CD4-positive, alpha-beta memory T cell (primary cell): ENCODE results near the gene PRSS38. TPM values are rescaled to one million over a fixed set of nuclear protein-coding genes. Genes with fewer than 3 reads are reported as not detected.

Source experiments
- CTCF ChIA-PET: fragments of 350-600 bp; sonication (Branson Sonifier 250); formaldehyde crosslinking; loops from one replicate; lab custom pipeline; 2021; ENCODE audit warnings: inconsistent platforms; ENCODE audit not compliant: partially characterized antibody; lab: Charles Lee
- POLR2A ChIA-PET: fragments of 350-600 bp; sonication (Branson Sonifier 250); formaldehyde crosslinking; loops from one replicate; lab custom pipeline; 2021; ENCODE audit not compliant: partially characterized antibody; lab: Charles Lee
- DNase-seq, 5 donors: peaks; one replicate each; pipeline versions ENCODE4 v3.0.0 to v3.0.0-alpha.2; 2020 to 2022; ENCODE audit warnings: mixed read lengths in 1 of 5
- H3K27ac ChIP-seq: one replicate; pipeline ENCODE4 v1.7.0; 2013; ENCODE audit warnings: low read depth, low read length
- H3K27me3 ChIP-seq: 2 replicates; pipeline ENCODE4 v1.7.0; 2013; ENCODE audit warnings: mild to moderate bottlenecking, low read length, moderate library complexity; ENCODE audit not compliant: insufficient read depth
- H3K36me3 ChIP-seq: 2 replicates; pipeline ENCODE4 v1.7.0; 2013; ENCODE audit warnings: mild to moderate bottlenecking, low read length, moderate library complexity; ENCODE audit not compliant: insufficient read depth
- H3K4me1 ChIP-seq: 2 replicates; pipeline ENCODE4 v1.7.0; 2013; ENCODE audit warnings: mild to moderate bottlenecking, low read length, moderate library complexity; ENCODE audit not compliant: insufficient read depth
- H3K4me3 ChIP-seq, 2 donors: one replicate each; pipeline ENCODE4 v1.7.0; 2013; ENCODE audit warnings: low read length in 2 of 2, mild to moderate bottlenecking in 1 of 2
- H3K9me3 ChIP-seq, 2 donors: one replicate each; pipeline ENCODE4 v1.7.0; 2013; ENCODE audit warnings: low read length in 2 of 2, control low read depth in 1 of 2; ENCODE audit not compliant: control insufficient read depth in 1 of 2
- H3K27ac Mint-ChIP-seq, 7 donors: one replicate each; pipeline ENCODE4 v1.8.0; 2020 to 2021; ENCODE audit warnings: mixed read lengths in 7 of 7, mild to moderate bottlenecking in 6 of 7, inconsistent platforms in 3 of 7, moderate library complexity in 3 of 7
- H3K27me3 Mint-ChIP-seq, 2 donors: one replicate each; pipeline ENCODE4 v1.8.0; 2020 to 2021; ENCODE audit warnings: mixed read lengths in 2 of 2
- H3K36me3 Mint-ChIP-seq, 2 donors: one replicate each; pipeline ENCODE4 v1.8.0; 2020 to 2021; ENCODE audit warnings: mixed read lengths in 2 of 2, inconsistent platforms in 1 of 2, mild to moderate bottlenecking in 1 of 2
- H3K4me1 Mint-ChIP-seq, 4 donors: one replicate each; pipeline ENCODE4 v1.8.0; 2020 to 2021; ENCODE audit warnings: mixed read lengths in 4 of 4, mild to moderate bottlenecking in 1 of 4
- H3K4me3 Mint-ChIP-seq, 8 donors: one replicate each; pipeline ENCODE4 v1.8.0; 2020 to 2021; ENCODE audit warnings: mixed read lengths in 8 of 8, mild to moderate bottlenecking in 7 of 8, moderate library complexity in 6 of 8, inconsistent platforms in 3 of 8
- H3K9me3 Mint-ChIP-seq, 8 donors: one replicate each; pipeline ENCODE4 v1.8.0; 2020 to 2021; ENCODE audit warnings: mixed read lengths in 8 of 8, mild to moderate bottlenecking in 5 of 8, inconsistent platforms in 3 of 8, moderate library complexity in 1 of 8
- intact Hi-C: fragments of 100-400 bp; cut with micrococcal nuclease; formaldehyde crosslinking; loops from one replicate; pipeline ENCODE4 v1.15.1; 2023
- polyA plus RNA-seq, 2 donors: library from polyadenylated mRNA; unstranded; fragments of 300-500 nt; fragmentation: Illumina TruSeq; gene quantifications; one replicate each; pipeline ENCODE4 v1.2.3, GENCODE V29; 2021
- total RNA-seq, 2 experiments: library from RNA; stranded (reverse); gene quantifications; one replicate each; pipeline ENCODE4 v1.2.3, GENCODE V29; 2021

Gene PRSS38
- total and polyA plus RNA-seq, 4 experiments from 2014 or later = not detected

DNA sequence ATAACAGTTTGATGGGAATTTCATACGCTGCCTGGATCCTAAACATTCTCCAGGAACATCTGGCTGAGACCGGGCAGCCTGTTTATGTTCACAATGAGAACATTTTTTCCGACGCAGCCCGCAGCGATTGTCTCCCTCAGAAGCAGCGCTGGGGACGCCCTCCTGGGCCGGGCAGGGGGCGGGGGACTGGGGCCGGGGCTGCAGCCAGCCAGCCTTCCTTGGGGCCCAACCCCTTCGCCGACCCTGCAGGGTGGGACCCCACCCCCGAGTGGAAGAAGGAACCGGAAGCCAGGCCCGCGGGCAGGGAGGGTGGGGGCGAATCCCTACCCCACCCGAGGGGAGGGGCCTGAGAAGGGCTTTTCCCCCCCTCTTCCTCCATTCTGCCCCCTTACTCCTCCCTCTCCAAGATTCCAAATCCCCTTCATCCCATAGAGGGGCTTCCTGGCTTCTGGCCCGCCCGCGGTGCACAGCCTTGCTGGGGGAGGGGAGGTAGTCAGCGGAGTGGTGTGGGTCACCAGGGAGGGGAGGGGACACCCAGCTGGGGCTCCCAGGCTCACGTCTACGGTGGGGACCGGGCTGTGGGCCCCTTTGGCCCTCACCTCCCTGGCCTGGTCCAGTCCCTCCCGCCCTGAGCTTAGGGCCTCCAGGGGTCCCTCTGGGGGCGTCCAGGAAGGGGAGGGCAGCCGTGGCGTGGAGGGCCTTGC lies 71.7 kb downstream of the PRSS38 start:
- Mint-ChIP-seq H3K27me3 (no peaks in the 10 kb centered on the region), H3K36me3 (no peaks in the 10 kb centered on the region), H3K27ac (peak overlapping the region; percentile 68 to 92 (median 83)), H3K4me1 (peaks cover 15 to 59% (median 38%) of the 10 kb centered on the region in 4 donors), H3K9me3 (peaks cover 0 to 2% (median 0%) of the 10 kb centered on the region in 8 donors), H3K4me3 (peak overlapping the region in 7 of 8 donors; percentile 42 to 68 (median 59))
- intact Hi-C loops = loop anchor here (1.0 to 5.0 kb wide), 2 partner anchors 100 to 125 kb away; no protein-coding TSS in a partner anchor
- peak overlapping the region; percentile 40 for H3K27ac ChIP-seq
- peak overlapping the region in 1 of 2 donors; percentile 31 for H3K4me3 ChIP-seq
- peaks cover 54% of the 10 kb centered on the region for H3K4me1 ChIP-seq
- H3K36me3 ChIP-seq = no peaks in the 10 kb centered on the region
- ChIA-PET POLR2A (interaction anchor here (0.6 to 5.6 kb wide), 6 partner anchors 9 to 208 kb away, joined by 3 to 49 read pairs (median 6); no protein-coding TSS in a partner anchor), CTCF (interaction anchor here (1.9 kb wide), 1 partner anchor 38 kb away, joined by 7 read pairs; no protein-coding TSS in a partner anchor)
- no peaks in the 10 kb centered on the region for H3K9me3 ChIP-seq
- H3K27me3 ChIP-seq = no peaks in the 10 kb centered on the region
- DNase-seq = peak in 3 of 5 donors; percentile 18 to 29 (median 18)

DNA sequence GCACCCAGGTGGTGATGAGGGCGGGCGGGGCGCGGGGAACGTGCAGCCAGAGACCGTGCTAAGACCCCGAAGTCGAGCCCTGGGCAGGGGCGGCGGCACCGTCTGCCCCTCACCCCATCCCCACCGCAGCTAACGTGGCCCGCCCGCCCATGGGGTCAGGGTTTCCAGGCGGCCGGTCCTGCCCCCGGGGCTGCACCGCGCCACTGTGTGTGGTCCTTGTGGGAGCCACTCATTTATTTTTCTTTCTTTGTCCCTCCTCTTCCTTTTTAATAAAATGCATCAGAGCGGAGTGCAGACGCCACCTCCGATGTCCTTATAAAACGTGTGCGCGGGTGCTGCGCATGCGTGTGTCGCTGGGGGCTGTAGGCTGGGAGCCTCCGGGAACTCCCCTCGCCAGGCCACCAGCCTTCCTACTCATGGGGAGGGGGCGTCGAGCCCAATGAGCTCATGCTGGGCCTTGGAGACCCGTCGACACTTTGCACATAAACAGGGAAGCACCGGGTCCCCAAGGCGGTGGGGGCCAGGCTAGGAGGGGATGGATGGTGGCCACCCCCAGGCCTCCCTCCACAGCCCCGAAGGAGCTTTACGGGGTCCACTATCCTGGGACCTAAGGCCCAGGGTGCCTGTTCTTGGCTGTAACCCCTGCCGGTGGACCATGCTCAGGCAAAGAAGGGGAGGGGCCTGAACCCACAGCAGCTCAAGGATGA lies 72.4 kb downstream of the PRSS38 start:
- CTCF ChIA-PET = interaction anchor here (1.6 kb wide), 1 partner anchor 126 kb away, joined by 6 read pairs; no protein-coding TSS in a partner anchor
- Mint-ChIP-seq H3K4me1 (peaks cover 14 to 56% (median 34%) of the 10 kb centered on the region in 4 donors), H3K27me3 (no peaks in the 10 kb centered on the region), H3K36me3 (no peaks in the 10 kb centered on the region), H3K4me3 (peak overlapping the region; percentile 23 to 71 (median 58)), H3K27ac (peak overlapping the region; percentile 61 to 95 (median 78)), H3K9me3 (peaks cover 0 to 2% (median 0%) of the 10 kb centered on the region in 8 donors)
- intact Hi-C loops = loop anchor here (1.0 to 5.0 kb wide), 2 partner anchors 101 to 126 kb away; no protein-coding TSS in a partner anchor
- no peaks in the 10 kb centered on the region for H3K36me3 ChIP-seq
- H3K27me3 ChIP-seq = no peaks in the 10 kb centered on the region
- DNase-seq = peak in 3 of 5 donors; percentile 23 to 45 (median 30)
- H3K4me3 ChIP-seq = peak overlapping the region in 1 of 2 donors; percentile 31
- H3K27ac ChIP-seq = peak overlapping the region; percentile 40
- H3K4me1 ChIP-seq = peaks cover 54% of the 10 kb centered on the region
- POLR2A ChIA-PET = interaction anchor here (0.5 to 5.6 kb wide), 8 partner anchors 9 to 949 kb away, joined by 3 to 49 read pairs (median 5); no protein-coding TSS in a partner anchor
- H3K9me3 ChIP-seq = no peaks in the 10 kb centered on the region

DNA sequence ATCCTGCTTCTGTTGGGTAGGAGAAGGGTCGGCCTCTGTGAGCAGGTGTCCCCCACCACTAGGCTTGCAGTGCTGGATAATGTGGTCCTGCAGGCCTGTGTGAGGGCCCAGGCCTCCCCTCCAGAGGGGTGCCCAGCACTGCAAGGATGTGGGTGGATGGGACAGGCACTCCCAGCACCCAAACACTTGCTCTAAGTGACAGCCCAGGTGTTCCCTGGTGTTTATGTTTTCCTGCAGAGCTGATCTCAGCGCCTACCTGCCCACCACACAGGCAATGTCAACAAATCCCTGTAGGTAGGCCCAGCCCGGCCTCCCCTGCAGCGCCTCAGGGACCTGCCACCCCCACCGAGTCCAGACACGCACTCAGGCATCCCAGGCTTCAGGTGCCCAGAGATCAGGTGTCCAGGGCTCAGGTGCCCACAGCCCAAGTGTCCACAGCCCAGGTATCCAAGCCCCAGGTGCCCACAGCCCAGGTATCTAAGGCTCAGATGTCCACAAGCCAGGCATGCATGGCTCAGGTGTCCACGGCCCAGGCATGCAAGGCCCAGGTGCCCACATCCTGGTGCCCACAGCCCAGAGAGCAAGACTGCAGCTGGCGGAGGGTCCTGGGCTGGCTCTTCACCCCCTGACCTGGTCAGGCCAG lies 73.0 kb downstream of the PRSS38 start:
- peak overlapping the region in 4 of 8 donors; percentile 11 to 59 (median 30) for H3K4me3 Mint-ChIP-seq
- peak overlapping the region; percentile 32 to 89 (median 48) for H3K27ac Mint-ChIP-seq
- no peak for DNase-seq
- CTCF ChIA-PET = interaction anchor here (1.6 kb wide), 1 partner anchor 126 kb away, joined by 6 read pairs; no protein-coding TSS in a partner anchor
- no peak overlapping the region for H3K4me3 ChIP-seq
- no peaks in the 10 kb centered on the region for H3K36me3 Mint-ChIP-seq
- H3K4me1 ChIP-seq = peaks cover 52% of the 10 kb centered on the region
- H3K9me3 Mint-ChIP-seq = peaks cover 0 to 2% (median 0%) of the 10 kb centered on the region in 8 donors
- peak overlapping the region; percentile 23 for H3K27ac ChIP-seq
- H3K27me3 ChIP-seq = no peaks in the 10 kb centered on the region
- POLR2A ChIA-PET = interaction anchor here (0.5 to 5.6 kb wide), 6 partner anchors 8 to 950 kb away, joined by 3 to 49 read pairs (median 5); no protein-coding TSS in a partner anchor
- intact Hi-C loops = loop anchor here (5.0 kb wide), 1 partner anchor 101 kb away; no protein-coding TSS in a partner anchor
- H3K36me3 ChIP-seq = no peaks in the 10 kb centered on the region
- H3K27me3 Mint-ChIP-seq = no peaks in the 10 kb centered on the region
- no peaks in the 10 kb centered on the region for H3K9me3 ChIP-seq
- H3K4me1 Mint-ChIP-seq = peaks cover 14 to 51% (median 33%) of the 10 kb centered on the region in 4 donors

DNA sequence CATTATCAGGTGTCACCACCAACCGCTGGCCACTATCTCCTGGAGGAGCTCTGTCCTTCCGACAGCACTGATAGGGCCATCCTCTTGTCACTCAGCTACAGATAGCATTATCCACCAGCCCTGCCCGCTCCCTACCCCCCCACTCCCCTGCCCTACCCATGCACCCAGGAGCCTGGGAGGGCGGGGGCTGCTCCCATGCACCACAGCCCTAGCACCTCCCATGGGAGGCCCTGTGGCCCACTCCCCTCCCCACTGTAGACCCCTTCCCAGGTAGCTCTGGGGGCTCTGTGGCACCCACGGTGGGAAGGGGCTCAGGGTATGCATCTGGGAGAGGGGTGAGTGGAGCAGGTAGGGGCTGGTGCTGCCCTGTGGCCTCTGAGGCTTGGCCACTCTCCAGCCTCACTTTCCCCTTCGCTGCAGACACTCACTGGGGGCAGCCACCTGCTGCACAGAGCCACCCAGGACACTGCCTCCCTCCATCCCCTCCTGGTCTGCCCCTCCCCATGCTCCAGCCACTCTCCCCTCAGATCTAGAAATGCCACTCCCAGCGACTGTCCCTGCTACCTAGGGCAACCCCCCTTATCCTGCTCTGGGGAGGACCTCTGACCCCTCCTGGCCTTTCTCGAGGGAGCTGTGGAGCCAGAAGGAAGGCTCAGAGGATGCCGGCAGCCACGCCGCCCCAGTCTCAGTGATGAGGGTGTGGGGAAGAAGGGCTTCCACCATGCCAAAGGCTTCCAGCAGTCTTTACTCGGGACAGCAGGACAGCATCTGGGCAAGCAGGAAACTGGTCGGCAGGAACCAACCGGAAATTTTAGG lies 73.8 kb downstream of the PRSS38 start:
- Mint-ChIP-seq H3K27ac (peak overlapping the region in 5 of 7 donors; percentile 23 to 89 (median 66)), H3K36me3 (no peaks in the 10 kb centered on the region), H3K4me1 (peaks cover 11 to 45% (median 29%) of the 10 kb centered on the region in 4 donors), H3K4me3 (peak overlapping the region in 3 of 8 donors; percentile 26 to 59 (median 35)), H3K27me3 (no peaks in the 10 kb centered on the region), H3K9me3 (no peaks in the 10 kb centered on the region)
- DNase-seq = no peak
- Histone ChIP-seq H3K9me3 (no peaks in the 10 kb centered on the region), H3K4me1 (peaks cover 45% of the 10 kb centered on the region), H3K27me3 (no peaks in the 10 kb centered on the region), H3K27ac (no peak overlapping the region), H3K4me3 (no peak overlapping the region), H3K36me3 (no peaks in the 10 kb centered on the region)
- ChIA-PET CTCF (interaction anchor here (1.6 kb wide), 1 partner anchor 127 kb away, joined by 6 read pairs; no protein-coding TSS in a partner anchor), POLR2A (interaction anchor here (1.6 to 5.4 kb wide), 2 partner anchors 7 to 124 kb away, joined by 5 to 29 read pairs; no protein-coding TSS in a partner anchor)
- intact Hi-C loops = loop anchor here (5.0 kb wide), 1 partner anchor 102 kb away; no protein-coding TSS in a partner anchor

DNA sequence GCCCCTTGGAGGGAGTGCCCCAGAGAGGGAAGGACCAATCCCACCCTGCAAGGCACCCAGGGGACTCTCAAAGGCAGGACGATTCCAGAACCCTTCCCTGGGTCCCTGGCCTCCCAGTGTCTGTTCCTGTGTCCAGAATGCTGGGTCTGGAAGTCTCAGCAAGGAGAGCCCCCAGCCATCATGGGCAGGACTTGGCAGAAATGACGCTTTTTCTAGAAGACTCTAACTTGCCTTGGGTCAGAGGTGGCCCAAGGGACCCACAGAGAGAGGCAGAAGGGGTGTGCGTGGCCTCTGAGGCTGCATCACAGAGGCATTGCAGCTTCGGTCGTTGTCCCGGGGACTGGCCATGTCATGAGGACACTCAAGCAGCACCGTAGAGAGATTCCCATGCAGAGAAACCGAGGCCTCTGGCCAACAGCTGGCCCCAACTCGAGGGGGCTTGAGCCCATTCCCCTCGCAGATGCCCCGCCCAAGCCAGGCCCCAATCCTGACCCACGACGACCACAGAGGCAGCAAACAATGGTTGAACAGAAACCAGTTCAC lies 74.5 kb downstream of the PRSS38 start:
- no peak for DNase-seq
- intact Hi-C loops = loop anchor here (5.0 kb wide), 1 partner anchor 103 kb away; no protein-coding TSS in a partner anchor
- Histone ChIP-seq H3K27me3 (no peaks in the 10 kb centered on the region), H3K9me3 (no peaks in the 10 kb centered on the region), H3K4me1 (peaks cover 38% of the 10 kb centered on the region), H3K4me3 (no peak overlapping the region), H3K36me3 (no peaks in the 10 kb centered on the region), H3K27ac (no peak overlapping the region)
- ChIA-PET CTCF (no interaction called here), POLR2A (no interaction called here)
- Mint-ChIP-seq H3K4me1 (peaks cover 10 to 39% (median 25%) of the 10 kb centered on the region in 4 donors), H3K9me3 (no peaks in the 10 kb centered on the region), H3K27me3 (no peaks in the 10 kb centered on the region), H3K27ac (peak overlapping the region in 4 of 7 donors; percentile 23 to 81 (median 68)), H3K4me3 (no peak overlapping the region), H3K36me3 (no peaks in the 10 kb centered on the region)
